Upper lobe of right lung (tissue), 1 donor: ENCODE measurements around the gene SAPCD1. TPM values are rescaled to one million over a fixed set of nuclear protein-coding genes. Genes with fewer than 3 reads are reported as not detected.
A peak's percentile ranks its signal among the peaks of the same experiment; 100 is the strongest.

Source experiments
- ATAC-seq: fragments of 200-7000 bp; cut with Tn5 transposase; one replicate; pipeline ENCODE4 v1.9.1; 2020; ENCODE audit warnings: mild to moderate bottlenecking, moderate library complexity
- DNase-seq: peaks from one replicate; pipeline ENCODE4 v3.0.0-alpha.2; 2020
- H3K27ac ChIP-seq: fragments of 200-600 bp; one replicate; pipeline ENCODE4 v1.8.0; 2022
- H3K27me3 ChIP-seq: fragments of 200-600 bp; one replicate; pipeline ENCODE4 v1.8.0; 2022; ENCODE audit warnings: mild to moderate bottlenecking
- H3K36me3 ChIP-seq: fragments of 200-600 bp; one replicate; pipeline ENCODE4 v1.8.0; 2022
- H3K4me1 ChIP-seq: fragments of 200-600 bp; one replicate; pipeline ENCODE4 v1.8.0; 2022
- H3K4me3 ChIP-seq: fragments of 200-600 bp; one replicate; pipeline ENCODE4 v1.8.0; 2022; ENCODE audit warnings: mild to moderate bottlenecking
- H3K9me3 ChIP-seq: fragments of 200-600 bp; one replicate; pipeline ENCODE4 v1.8.0; 2022
- CTCF ChIP-seq: fragments of 200-600 bp; IDR thresholded peaks from one replicate; pipeline ENCODE4 v1.8.0; 2022; ENCODE audit warnings: antibody characterized with exemption
- intact Hi-C: fragments of 100-400 bp; cut with DNase I; formaldehyde crosslinking; loops from one replicate; pipeline ENCODE4 v1.11.0; 2022
- total RNA-seq: library from RNA; stranded (reverse); fragmentation: NEBNext Ultra II Directional; extraction: Animal tissue kit (Norgen Biotek cat#: 25700); gene quantifications from one replicate; pipeline ENCODE4 v1.2.1, GENCODE V29; 2021
- donor health status: DM: no; HTN: yes; CAD: no; lungs with severe emphysema.

Gene SAPCD1
- total RNA-seq, 1 donor from 2014 or later: 2.6 TPM

DNA sequence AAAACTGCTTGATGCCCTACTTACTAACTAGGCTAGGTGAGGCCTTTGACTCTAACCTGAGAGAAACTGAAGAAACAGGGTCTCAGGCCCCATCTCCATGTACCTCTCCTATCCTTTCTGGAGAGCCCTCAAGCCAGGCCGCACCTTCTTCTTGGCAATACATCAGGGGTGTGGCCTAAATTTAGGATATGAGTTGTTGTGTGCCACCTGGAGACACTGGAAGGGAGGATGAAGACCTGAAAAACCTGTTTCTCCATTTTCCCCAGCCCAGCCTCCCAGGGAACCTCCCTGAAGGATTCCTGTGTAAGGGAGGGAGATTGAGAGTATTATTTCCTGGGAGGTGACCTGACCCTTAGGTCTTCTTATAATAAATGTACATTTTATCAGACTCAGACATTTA, 44.2 kb upstream of the SAPCD1 start:
- H3K27ac ChIP-seq: peak overlapping the region; percentile 30
- H3K27me3 ChIP-seq: no peaks in the 10 kb centered on the region
- H3K4me3 ChIP-seq: no peak overlapping the region
- intact Hi-C loops: no loop called here
- no peaks in the 10 kb centered on the region for H3K36me3 ChIP-seq
- no peaks in the 10 kb centered on the region for H3K4me1 ChIP-seq
- no peak for TF ChIP-seq CTCF
- no peak for DNase-seq
- no peaks in the 10 kb centered on the region for H3K9me3 ChIP-seq
- ATAC-seq: peak; percentile 76

GRCh38 chr6:31719001-31719400, 43.5 kb upstream of the SAPCD1 start:
- Histone ChIP-seq H3K27ac (peak overlapping the region; percentile 30), H3K9me3 (no peaks in the 10 kb centered on the region), H3K4me1 (no peaks in the 10 kb centered on the region), H3K4me3 (no peak overlapping the region), H3K36me3 (no peaks in the 10 kb centered on the region), H3K27me3 (no peaks in the 10 kb centered on the region)
- no peak for DNase-seq
- intact Hi-C loops: no loop called here
- no peak for TF ChIP-seq CTCF
- no peak for ATAC-seq

DNA sequence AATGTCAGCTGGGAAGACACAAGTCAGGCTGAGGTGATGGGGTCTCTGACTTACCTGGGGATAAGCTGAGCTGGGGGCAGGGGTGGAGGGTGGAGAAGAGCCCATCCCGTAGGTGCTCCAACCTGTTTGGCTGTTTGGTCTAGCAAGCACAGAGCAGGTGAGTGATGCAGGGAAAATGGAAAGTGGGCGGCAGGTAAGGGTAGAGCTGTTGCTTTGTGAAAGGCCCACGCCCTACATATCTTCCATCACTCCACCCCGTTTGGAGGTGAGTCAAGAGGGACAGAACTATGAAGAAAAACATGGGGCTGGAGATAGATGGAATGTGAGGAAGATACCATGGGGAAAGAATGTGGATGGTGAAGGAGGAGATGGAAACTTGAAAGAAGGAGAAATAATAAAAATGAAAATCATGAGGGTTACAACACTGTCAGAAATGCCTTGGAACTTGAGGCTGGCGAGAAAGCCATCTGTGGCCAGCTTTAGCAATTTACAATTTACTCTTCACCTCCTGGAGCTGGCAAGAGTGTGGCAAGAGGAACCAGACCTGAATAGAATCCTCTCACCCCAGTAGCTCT, 42.2 kb upstream of the SAPCD1 start:
- H3K4me1 ChIP-seq: no peaks in the 10 kb centered on the region
- intact Hi-C loops: no loop called here
- no peaks in the 10 kb centered on the region for H3K36me3 ChIP-seq
- no peak for TF ChIP-seq CTCF
- DNase-seq: no peak
- H3K27ac ChIP-seq: no peak overlapping the region
- H3K4me3 ChIP-seq: no peak overlapping the region
- H3K27me3 ChIP-seq: no peaks in the 10 kb centered on the region
- ATAC-seq: no peak
- no peaks in the 10 kb centered on the region for H3K9me3 ChIP-seq

- Histone ChIP-seq H3K4me3 (no peak within 1 kb of the TSS), H3K9me3 (no peaks in the 10 kb centered on the region), H3K27me3 (no peaks in the 10 kb centered on the region), H3K27ac (no peak within 1 kb of the TSS), H3K4me1 (peaks cover 9% of the 10 kb centered on the region), H3K36me3 (no peaks in the 10 kb centered on the region)
- no peak for TF ChIP-seq CTCF
- intact Hi-C loops: no loop called here
- ATAC-seq: no peak
- DNase-seq: no peak
Measured at GRCh38 chr6:31721351-31722020, 41.0 kb upstream of the SAPCD1 start, which contains the start of gene LY6G6C. Gene LY6G6C (minus strand): TSS chr6:31721746. CDS start chr6:31721679, 67 bp downstream.

DNA sequence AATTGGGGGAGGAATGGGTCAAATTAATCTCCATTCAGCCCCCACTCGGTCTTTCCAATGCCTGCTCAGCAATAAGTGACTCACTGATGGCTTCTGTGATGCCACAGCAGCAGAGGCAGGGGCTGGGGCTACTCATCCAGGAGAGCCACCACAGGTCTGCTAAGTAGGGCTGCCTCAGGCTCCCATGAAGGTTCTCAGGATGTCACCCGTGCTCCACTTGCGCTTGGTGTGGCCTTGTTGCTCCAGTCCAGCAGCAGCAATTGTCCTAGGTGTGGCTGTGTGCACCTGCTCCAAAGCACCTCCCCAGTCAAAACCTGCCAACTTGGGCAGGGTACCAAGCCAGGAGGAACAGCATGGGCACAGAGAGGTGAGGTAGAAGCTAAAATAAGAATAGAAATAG, 40.3 kb upstream of the SAPCD1 start:
- H3K27ac ChIP-seq: no peak overlapping the region
- H3K27me3 ChIP-seq: no peaks in the 10 kb centered on the region
- no peak for DNase-seq
- TF ChIP-seq CTCF: no peak
- intact Hi-C loops: no loop called here
- H3K36me3 ChIP-seq: no peaks in the 10 kb centered on the region
- peaks cover 15% of the 10 kb centered on the region for H3K4me1 ChIP-seq
- ATAC-seq: no peak
- H3K4me3 ChIP-seq: no peak overlapping the region
- no peaks in the 10 kb centered on the region for H3K9me3 ChIP-seq
